ENCODE measurements around the gene LRRC9.

The LRRC9 gene

GRCh38 chr14:59964251-59965007, 44.5 kb downstream of the LRRC9 start:
- TF ChIP-seq ZBTB7A (IDR thresholded peaks at IDR 0.05; ENCODE audit: low read depth), result no peak
- no peak for TF ChIP-seq NFIC (IDR thresholded peaks at IDR 0.05)
- no peak for TF ChIP-seq EGR1 (IDR thresholded peaks at IDR 0.05)
- no peak for TF ChIP-seq TCF12 (IDR thresholded peaks at IDR 0.05; ENCODE audit: low read depth)
- no peak for TF ChIP-seq CEBPB (IDR thresholded peaks at IDR 0.05)
- TF ChIP-seq CREB1 (IDR thresholded peaks at IDR 0.05; ENCODE audit: low read depth), result no peak
- no peak for TF ChIP-seq EP300 (IDR thresholded peaks at IDR 0.05; ENCODE audit: borderline replicate concordance)
- no peak for TF ChIP-seq REST (IDR thresholded peaks at IDR 0.05; ENCODE audit: low read depth)
- no peak for TF ChIP-seq YY1 (IDR thresholded peaks at IDR 0.05; ENCODE audit: low read depth)
- no peak for TF ChIP-seq TEAD4 (IDR thresholded peaks at IDR 0.05)
- no peak for TF ChIP-seq TAF1 (IDR thresholded peaks at IDR 0.05; ENCODE audit: low read depth)
- TF ChIP-seq FOXM1 (IDR thresholded peaks at IDR 0.05; ENCODE audit: borderline replicate concordance, low read depth), result no peak
- TF ChIP-seq, protein P1, sequence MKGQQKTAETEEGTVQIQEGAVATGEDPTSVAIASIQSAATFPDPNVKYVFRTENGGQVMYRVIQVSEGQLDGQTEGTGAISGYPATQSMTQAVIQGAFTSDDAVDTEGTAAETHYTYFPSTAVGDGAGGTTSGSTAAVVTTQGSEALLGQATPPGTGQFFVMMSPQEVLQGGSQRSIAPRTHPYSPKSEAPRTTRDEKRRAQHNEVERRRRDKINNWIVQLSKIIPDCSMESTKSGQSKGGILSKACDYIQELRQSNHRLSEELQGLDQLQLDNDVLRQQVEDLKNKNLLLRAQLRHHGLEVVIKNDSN (IDR thresholded peaks at IDR 0.05), result no peak
- TF ChIP-seq MAX (IDR thresholded peaks at IDR 0.05), result no peak
- TF ChIP-seq RAD21 (IDR thresholded peaks at IDR 0.05; ENCODE audit: low read depth), result no peak

- TF ChIP-seq TCF12 (IDR thresholded peaks at IDR 0.05; ENCODE audit: low read depth) (no peak), MAX (IDR thresholded peaks at IDR 0.05) (no peak), EP300 (IDR thresholded peaks at IDR 0.05; ENCODE audit: borderline replicate concordance) (no peak), YY1 (IDR thresholded peaks at IDR 0.05; ENCODE audit: low read depth) (no peak), TAF1 (IDR thresholded peaks at IDR 0.05; ENCODE audit: low read depth) (no peak), NFIC (IDR thresholded peaks at IDR 0.05) (no peak), TEAD4 (IDR thresholded peaks at IDR 0.05) (no peak)
These were observed 49.4 kb downstream of the LRRC9 start for GRCh38 chr14:59969319-59969718.

- TF ChIP-seq MAX (IDR thresholded peaks at IDR 0.05) (no peak), EGR1 (IDR thresholded peaks at IDR 0.05) (no peak), NFIC (IDR thresholded peaks at IDR 0.05) (no peak), ZBTB7A (IDR thresholded peaks at IDR 0.05; ENCODE audit: low read depth) (no peak), REST (IDR thresholded peaks at IDR 0.05; ENCODE audit: low read depth) (no peak), TEAD4 (IDR thresholded peaks at IDR 0.05) (no peak), CREB1 (IDR thresholded peaks at IDR 0.05; ENCODE audit: low read depth) (no peak), EP300 (IDR thresholded peaks at IDR 0.05; ENCODE audit: borderline replicate concordance) (no peak), TAF1 (IDR thresholded peaks at IDR 0.05; ENCODE audit: low read depth) (no peak), YY1 (IDR thresholded peaks at IDR 0.05; ENCODE audit: low read depth) (no peak), CEBPB (IDR thresholded peaks at IDR 0.05) (no peak), RAD21 (IDR thresholded peaks at IDR 0.05; ENCODE audit: low read depth) (no peak), TCF12 (IDR thresholded peaks at IDR 0.05; ENCODE audit: low read depth) (no peak), FOXM1 (IDR thresholded peaks at IDR 0.05; ENCODE audit: borderline replicate concordance, low read depth) (no peak)
- TF ChIP-seq, protein P1 (IDR thresholded peaks at IDR 0.05), result no peak
These were observed 61.6 kb downstream of the LRRC9 start for GRCh38 chr14:59981564-59981963.

DNA sequence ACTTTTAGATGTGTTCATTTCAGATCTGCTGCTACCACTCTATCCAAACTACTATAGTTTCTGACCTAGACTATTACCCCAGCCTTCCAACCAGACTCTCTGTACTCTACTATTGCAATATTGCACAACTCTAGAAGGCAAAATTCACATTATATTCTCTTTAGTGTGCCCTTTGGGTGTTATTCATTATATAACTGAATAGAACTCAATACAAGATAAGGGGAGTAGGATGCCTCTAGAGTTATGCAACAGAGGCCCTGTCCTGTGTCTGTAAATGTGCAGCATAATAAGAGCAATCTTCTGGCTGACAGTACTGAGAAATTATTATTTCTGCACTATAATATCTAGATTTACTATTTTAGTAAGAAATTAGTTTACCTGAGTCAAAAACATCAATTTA, 63.1 kb downstream of the LRRC9 start:
- no peak for TF ChIP-seq CEBPB (IDR thresholded peaks at IDR 0.05)

- no peak for TF ChIP-seq REST (IDR thresholded peaks at IDR 0.05; ENCODE audit: low read depth)
- no peak for TF ChIP-seq CREB1 (IDR thresholded peaks at IDR 0.05; ENCODE audit: low read depth)
- no peak for TF ChIP-seq TAF1 (IDR thresholded peaks at IDR 0.05; ENCODE audit: low read depth)
- TF ChIP-seq YY1 (IDR thresholded peaks at IDR 0.05; ENCODE audit: low read depth), result no peak
- TF ChIP-seq NFIC (IDR thresholded peaks at IDR 0.05), result no peak
- TF ChIP-seq EGR1 (IDR thresholded peaks at IDR 0.05), result no peak
These were observed 66.7 kb downstream of the LRRC9 start for GRCh38 chr14:59986556-59987059.
